Neural crest cell (in vitro differentiated cells): ENCODE measurements around the gene GHRHR. TPM values are rescaled to one million over a fixed set of nuclear protein-coding genes. Genes with fewer than 3 reads are reported as not detected.
A peak's percentile ranks its signal among the peaks of the same experiment; 100 is the strongest.

ENCODE experiments used
- DNase-seq: peaks from one replicate; pipeline ENCODE4 v3.0.0; 2021; ENCODE audit warnings: low read depth, mixed read lengths, low spot score
- H3K27ac Mint-ChIP-seq: one replicate; pipeline ENCODE4 v1.8.0; 2021; ENCODE audit warnings: mild to moderate bottlenecking, mixed read lengths; ENCODE audit not compliant: unreplicated experiment
- H3K27me3 Mint-ChIP-seq: 2 replicates; pipeline ENCODE4 v1.8.0; 2021; ENCODE audit warnings: low read depth, mild to moderate bottlenecking, mixed read lengths
- H3K36me3 Mint-ChIP-seq: 2 replicates; pipeline ENCODE4 v1.8.0; 2021; ENCODE audit warnings: low read depth, mild to moderate bottlenecking, mixed read lengths
- H3K4me1 Mint-ChIP-seq: 2 replicates; pipeline ENCODE4 v1.8.0; 2021; ENCODE audit warnings: mixed read lengths
- H3K4me3 Mint-ChIP-seq: one replicate; pipeline ENCODE4 v1.8.0; 2021; ENCODE audit warnings: mild to moderate bottlenecking, mixed read lengths
- H3K9me3 Mint-ChIP-seq: 2 replicates; pipeline ENCODE4 v1.8.0; 2021; ENCODE audit warnings: mixed read lengths
- total RNA-seq: library from RNA; stranded (reverse); gene quantifications from 2 replicates; pipeline ENCODE4 v1.2.1, GENCODE V29; 2021
- TF ChIP-seq, protein P1 (sequence below): fragments of 200-600 bp; sonication (generic); conservative IDR thresholded peaks from 2 replicates; pipeline ENCODE4 v1.5.0; 2021; ENCODE audit warnings: antibody characterized with exemption, mild to moderate bottlenecking

The GHRHR gene
- total RNA-seq, 1 donor from 2014 or later: not detected

DNA sequence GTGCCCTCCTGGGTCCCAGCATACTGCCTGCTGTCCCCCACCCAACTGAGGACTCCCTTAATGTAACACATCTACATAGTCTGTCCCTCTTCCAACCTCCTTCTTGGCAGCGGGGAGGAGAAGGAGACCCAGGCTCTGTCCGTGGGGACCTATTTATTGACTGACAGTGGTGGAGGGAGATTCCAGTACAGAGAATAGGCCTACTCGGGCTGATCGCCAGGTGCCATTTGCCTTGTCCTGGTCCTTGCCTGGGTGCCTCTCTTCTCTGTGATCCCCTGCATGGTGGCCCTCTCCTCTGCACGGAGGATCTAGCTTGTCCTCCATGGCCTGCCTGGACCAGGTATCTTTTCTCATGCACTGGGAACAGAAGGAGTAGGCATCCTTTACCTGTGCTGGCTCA is 17.0 kb downstream of the GHRHR start:
- Mint-ChIP-seq H3K27ac (no peak overlapping the region), H3K27me3 (peaks cover 48% of the 10 kb centered on the region), H3K4me1 (peaks cover 24% of the 10 kb centered on the region), H3K36me3 (no peaks in the 10 kb centered on the region), H3K9me3 (no peaks in the 10 kb centered on the region), H3K4me3 (no peak overlapping the region)
- no peak for DNase-seq
- TF ChIP-seq, protein P1, sequence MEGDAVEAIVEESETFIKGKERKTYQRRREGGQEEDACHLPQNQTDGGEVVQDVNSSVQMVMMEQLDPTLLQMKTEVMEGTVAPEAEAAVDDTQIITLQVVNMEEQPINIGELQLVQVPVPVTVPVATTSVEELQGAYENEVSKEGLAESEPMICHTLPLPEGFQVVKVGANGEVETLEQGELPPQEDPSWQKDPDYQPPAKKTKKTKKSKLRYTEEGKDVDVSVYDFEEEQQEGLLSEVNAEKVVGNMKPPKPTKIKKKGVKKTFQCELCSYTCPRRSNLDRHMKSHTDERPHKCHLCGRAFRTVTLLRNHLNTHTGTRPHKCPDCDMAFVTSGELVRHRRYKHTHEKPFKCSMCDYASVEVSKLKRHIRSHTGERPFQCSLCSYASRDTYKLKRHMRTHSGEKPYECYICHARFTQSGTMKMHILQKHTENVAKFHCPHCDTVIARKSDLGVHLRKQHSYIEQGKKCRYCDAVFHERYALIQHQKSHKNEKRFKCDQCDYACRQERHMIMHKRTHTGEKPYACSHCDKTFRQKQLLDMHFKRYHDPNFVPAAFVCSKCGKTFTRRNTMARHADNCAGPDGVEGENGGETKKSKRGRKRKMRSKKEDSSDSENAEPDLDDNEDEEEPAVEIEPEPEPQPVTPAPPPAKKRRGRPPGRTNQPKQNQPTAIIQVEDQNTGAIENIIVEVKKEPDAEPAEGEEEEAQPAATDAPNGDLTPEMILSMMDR: no peak

DNA sequence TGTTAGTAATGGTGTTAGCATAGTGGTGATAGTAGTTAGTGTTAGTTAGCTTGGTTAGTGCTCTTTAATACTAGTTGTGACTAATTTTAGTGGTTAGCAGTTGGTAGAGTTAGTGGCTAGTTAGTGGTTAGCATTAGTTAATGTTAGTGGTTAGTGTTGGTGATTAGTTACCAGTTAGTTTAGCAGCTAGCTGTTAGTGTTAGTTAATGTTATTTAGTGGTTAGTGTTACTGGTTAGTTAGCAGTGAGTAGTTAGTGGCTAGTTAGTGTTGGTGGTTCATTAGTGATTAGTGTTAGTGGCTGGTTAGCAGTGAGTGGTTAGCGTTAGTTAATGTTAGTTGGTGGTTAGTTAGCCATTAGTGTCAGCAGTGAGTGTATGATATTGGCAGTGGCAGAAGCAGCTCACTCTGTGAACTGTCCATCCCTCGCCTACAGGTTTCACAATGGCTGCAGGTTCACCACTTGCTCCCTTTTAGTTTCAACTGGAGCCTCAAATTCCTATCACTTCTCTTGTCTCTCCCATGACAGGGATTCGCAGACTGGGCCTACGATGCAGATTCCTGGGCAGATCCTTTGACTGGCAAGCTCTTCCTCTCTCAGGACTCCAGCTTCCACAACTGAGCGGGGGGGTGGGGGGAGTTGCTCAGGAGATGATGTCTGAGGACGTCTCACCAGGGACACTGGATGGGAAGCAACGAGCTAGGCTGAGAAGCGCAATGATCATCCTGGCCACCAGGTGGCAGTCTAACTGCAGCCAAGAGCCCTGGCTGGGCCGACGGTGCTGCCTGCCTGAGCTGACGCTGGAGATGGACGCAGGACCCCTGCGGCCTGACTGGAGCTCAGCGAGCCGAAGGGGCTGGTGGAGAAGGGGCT is 19.5 kb downstream of the GHRHR start:
- H3K4me1 Mint-ChIP-seq: peaks cover 37% of the 10 kb centered on the region
- DNase-seq: peak; percentile 97
- peaks cover 48% of the 10 kb centered on the region for H3K27me3 Mint-ChIP-seq
- no peaks in the 10 kb centered on the region for H3K36me3 Mint-ChIP-seq
- H3K9me3 Mint-ChIP-seq: no peaks in the 10 kb centered on the region
- no peak overlapping the region for H3K4me3 Mint-ChIP-seq
- peak overlapping the region; percentile 28 for H3K27ac Mint-ChIP-seq
- TF ChIP-seq, protein P1: peak; percentile 93

DNA sequence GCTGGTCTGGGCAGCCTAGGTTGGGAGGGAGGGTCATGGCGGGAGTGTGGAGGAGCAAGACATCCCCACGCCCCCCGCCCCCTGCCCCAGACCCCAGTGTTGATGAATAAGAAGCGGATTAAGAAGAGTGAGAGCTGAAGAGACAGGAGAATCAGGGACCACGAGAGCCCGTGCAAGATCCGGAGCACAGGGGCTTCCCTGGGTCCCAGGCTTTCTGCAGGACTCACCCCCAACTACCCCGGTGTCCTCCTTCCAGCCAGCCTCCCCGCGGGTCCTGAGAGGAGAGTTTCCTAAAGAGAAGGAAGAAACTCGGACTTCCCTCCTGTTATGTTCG is 20.1 kb downstream of the GHRHR start:
- no peaks in the 10 kb centered on the region for H3K9me3 Mint-ChIP-seq
- H3K4me1 Mint-ChIP-seq: peaks cover 43% of the 10 kb centered on the region
- peaks cover 43% of the 10 kb centered on the region for H3K27me3 Mint-ChIP-seq
- no peaks in the 10 kb centered on the region for H3K36me3 Mint-ChIP-seq
- TF ChIP-seq, protein P1: no peak
- no peak for DNase-seq
- H3K27ac Mint-ChIP-seq: peak overlapping the region; percentile 28
- H3K4me3 Mint-ChIP-seq: no peak overlapping the region

DNA sequence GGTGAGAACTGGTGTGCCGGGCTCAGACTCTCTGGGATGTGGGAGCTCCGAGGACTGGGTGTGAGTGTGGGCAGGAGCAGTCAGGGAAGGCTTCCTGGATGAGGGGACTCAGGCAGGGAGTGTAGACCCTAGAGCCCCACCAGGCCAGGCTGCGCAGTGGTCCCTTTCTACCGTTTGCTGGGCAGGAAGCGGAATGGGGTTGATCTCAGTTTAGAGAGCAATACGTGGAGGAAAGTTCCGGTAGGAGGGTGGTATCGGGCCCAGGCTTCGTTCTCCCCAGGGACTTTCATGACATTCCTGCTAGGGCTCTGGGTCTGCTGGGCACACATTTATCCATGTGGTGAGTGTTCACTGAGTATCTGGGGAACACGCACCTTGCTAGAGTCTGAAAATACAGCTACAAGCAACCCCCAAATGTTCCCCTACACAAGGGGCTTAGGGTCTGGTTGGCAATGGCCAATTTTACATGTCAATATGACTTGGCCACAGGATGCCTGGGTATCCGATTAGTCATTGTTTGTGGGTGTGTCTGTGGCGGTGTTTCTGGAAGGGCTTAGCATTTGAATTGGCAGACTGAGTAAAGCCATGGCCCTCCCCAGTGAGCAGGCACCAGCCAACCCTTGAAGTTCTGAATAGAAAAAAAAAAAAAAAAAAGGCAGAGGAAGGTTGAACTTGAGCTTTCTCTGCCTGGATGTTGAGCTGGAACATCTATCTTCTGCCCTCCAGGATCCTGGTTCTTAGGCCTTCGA is 20.8 kb downstream of the GHRHR start:
- TF ChIP-seq, protein P1: no peak
- H3K9me3 Mint-ChIP-seq: no peaks in the 10 kb centered on the region

DNA sequence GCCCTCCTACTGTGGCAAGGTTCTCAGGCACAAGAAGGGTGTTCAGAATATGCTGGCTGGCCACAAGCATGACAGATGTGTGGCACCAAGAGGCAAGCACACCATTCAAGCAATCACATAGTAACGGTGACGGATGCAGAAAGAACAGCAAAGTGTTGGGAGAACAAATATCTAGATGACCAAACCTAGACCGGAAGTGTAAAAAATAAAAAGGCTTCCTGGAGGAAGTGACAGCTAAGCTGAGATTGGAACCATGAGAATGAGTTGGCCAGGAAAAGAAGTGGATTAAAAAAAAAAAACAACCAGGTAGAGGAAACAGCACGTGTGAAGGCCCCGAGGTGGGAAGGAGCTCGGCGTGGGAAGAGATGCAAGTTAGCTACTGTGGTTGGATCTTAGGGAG is 22.0 kb downstream of the GHRHR start:
- Mint-ChIP-seq H3K27me3 (peaks cover 31% of the 10 kb centered on the region), H3K27ac (peak overlapping the region; percentile 21), H3K4me3 (no peak overlapping the region), H3K36me3 (no peaks in the 10 kb centered on the region), H3K4me1 (peaks cover 59% of the 10 kb centered on the region), H3K9me3 (no peaks in the 10 kb centered on the region)
- TF ChIP-seq, protein P1: no peak
- DNase-seq: no peak

More for the DNA sequence above, 20.8 kb downstream of the GHRHR start:
- no peaks in the 10 kb centered on the region for H3K36me3 Mint-ChIP-seq
- no peak overlapping the region for H3K4me3 Mint-ChIP-seq
- no peak for DNase-seq
- peaks cover 50% of the 10 kb centered on the region for H3K4me1 Mint-ChIP-seq
- H3K27me3 Mint-ChIP-seq: peaks cover 38% of the 10 kb centered on the region
- no peak overlapping the region for H3K27ac Mint-ChIP-seq
